Measurements from ENCODE around the gene GRIN3B.

GRCh38 chr19:958967-959855, 41.0 kb upstream of the GRIN3B start:
- TF ChIP-seq, protein P1, sequence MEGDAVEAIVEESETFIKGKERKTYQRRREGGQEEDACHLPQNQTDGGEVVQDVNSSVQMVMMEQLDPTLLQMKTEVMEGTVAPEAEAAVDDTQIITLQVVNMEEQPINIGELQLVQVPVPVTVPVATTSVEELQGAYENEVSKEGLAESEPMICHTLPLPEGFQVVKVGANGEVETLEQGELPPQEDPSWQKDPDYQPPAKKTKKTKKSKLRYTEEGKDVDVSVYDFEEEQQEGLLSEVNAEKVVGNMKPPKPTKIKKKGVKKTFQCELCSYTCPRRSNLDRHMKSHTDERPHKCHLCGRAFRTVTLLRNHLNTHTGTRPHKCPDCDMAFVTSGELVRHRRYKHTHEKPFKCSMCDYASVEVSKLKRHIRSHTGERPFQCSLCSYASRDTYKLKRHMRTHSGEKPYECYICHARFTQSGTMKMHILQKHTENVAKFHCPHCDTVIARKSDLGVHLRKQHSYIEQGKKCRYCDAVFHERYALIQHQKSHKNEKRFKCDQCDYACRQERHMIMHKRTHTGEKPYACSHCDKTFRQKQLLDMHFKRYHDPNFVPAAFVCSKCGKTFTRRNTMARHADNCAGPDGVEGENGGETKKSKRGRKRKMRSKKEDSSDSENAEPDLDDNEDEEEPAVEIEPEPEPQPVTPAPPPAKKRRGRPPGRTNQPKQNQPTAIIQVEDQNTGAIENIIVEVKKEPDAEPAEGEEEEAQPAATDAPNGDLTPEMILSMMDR (IDR thresholded peaks at IDR 0.05), result no peak
- no peak for TF ChIP-seq POLR2A (IDR thresholded peaks at IDR 0.05)

All from lower leg skin (tissue), 3 donors.